GM18858 (cell line): ENCODE measurements around the gene WWOX.

Experiments
- ATAC-seq: cut with Tn5 transposase; IDR thresholded peaks from one replicate; pipeline ENCODE4 v1.9.1; 2021; ENCODE audit not compliant: unreplicated experiment

Gene WWOX

DNA sequence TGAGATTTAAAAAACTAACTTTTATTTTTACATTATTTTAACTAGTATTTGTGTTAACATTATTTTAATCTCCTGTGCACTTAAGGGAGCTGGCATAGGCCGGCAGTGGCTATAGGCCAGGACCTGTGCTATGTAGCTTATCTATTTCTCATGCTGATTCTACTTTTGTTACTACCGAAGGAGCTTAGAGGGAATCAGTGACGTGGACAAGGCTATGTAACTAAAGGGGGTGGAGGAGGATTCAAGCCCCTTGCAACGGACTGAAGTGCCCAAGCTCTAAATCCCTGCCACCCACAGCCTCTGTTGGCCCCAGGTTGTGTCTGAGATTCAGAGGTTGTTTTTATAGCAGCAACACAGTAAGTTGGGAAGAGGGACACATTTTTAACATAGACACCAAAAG lies 356.4 kb downstream of the WWOX start:
- ATAC-seq: no peak

DNA sequence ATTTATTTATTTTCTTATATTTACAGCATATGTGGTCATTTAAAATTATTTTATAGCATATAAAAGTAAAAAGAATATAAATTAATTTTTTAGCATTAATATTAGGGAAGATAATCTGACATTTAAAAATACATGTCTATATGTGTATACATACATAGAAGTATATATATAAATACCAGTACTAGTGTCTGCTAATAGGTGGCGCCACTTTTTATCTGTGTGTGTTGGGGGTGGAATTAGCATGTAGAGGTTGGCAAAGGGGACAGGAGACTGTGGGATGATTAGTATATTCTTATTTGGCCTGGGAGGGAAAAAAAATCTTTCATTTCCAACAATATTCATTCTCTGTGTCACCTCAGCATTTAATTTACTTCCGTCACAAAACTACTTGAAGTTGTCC lies 359.1 kb downstream of the WWOX start:
- ATAC-seq: no peak

DNA sequence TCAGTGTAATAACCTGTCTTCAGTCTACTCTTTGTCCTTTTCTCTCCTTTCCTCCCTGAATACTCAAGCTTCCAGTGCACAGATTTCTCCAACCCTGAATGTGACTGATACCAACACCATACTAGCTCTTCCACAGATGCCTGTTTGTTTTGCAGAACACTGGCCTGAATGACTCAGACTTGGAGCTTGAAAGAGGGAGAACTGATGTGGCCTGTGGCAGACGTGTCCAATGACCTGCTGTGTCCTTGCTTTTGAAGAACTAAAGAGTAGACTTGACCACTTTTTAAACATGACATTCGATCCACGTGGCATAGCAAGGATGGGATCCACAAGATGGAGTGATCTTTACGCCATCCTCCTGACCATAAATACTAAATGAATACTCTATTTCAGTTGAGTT lies 361.0 kb downstream of the WWOX start:
- no peak for ATAC-seq

DNA sequence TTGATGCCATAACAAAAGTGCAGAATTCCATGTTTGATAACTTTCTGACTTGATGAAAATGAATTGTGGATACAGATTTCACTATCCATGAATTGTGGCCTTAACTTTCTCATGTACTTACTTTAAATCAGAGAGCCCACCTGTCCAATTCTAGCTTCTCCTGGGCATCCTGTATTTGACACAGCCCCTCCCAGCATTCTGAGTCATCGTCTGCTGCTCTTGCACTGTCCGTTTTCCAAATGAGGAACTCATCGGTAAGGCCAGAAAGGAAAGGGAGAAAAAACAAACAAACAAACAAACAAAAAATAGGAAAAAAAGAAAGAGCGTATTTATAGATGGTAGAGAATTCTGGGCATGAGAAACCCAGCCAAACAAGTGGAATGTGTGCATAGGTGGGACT lies 361.6 kb downstream of the WWOX start:
- ATAC-seq: no peak

DNA sequence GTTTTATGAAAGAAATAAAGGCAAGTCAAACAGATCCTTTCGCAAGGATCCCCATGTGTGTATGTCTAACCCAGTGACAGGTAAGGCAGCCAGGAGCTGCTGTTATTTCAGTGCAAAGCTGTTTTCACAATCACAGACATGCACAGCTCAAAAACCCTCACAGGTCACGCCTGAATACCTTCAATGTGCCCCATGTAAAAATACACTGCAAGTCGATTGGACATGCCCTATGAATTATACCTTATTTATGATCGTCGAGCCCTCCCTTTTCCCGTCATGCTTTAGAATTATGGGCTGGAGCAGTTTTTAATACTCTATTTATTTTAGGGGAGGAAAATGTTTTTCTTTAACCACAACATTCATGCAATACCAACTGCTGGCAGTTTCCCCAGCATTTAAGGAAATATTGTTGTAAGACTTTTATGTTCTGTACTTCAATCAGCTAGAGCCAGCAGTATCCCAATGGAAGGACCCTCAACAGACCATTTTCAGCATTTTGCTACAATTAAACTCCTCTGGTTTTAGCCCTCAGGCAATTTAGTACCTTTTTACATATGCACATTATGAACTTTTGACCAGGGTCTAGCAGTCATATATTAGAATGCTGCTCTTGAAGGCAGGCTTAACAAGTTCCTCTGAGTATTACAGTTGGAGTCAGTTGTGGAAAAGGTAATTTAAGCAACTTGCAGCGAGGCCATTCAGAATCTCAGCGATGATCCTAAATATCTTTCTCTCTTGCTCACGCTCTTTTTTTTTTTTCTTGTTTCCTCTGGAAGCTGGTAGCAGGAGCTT lies 362.2 kb downstream of the WWOX start:
- ATAC-seq: no peak

DNA sequence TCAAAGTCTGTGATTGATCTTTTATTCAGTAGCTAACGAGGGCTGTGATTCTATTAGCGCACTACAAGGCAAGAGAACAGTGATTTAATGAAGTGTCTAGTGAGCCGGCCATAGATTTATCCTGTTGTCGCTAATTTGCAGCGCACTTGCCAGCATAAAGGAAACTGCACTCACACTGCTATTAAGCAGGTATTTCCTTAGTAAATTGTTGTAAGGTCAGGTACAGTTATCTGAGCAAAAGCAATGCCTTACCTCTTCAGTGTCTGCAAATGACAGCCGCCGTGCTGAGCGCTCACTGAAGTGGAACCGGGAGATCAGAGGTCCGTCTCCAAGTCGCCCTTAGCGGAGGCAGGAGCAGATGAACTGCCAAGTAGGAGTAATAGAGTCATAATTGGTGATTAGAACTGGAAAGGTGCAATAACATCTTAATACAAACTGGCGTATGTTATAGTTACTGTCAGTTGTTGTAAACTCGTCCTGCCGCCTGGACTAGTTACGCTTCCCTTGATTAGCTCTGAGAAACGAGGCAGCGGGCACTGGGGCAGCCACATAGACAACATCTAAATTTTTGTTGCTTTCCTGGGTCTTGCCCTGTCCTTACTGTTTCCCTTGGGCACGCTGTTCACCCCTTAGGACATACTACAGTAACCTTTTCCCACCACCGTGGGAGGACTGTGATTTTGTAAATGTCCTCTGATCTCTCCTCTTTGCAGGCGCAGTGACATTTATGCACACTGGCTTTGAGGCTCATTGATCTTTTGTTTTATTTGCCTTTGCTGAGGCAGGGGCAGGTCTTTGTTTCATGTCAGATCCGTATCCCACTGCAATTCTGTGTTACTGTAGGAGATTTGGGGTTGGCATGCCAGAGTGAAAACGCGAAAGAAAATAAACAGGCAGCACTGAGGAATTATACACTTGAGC lies 363.1 kb downstream of the WWOX start:
- ATAC-seq: no peak

DNA sequence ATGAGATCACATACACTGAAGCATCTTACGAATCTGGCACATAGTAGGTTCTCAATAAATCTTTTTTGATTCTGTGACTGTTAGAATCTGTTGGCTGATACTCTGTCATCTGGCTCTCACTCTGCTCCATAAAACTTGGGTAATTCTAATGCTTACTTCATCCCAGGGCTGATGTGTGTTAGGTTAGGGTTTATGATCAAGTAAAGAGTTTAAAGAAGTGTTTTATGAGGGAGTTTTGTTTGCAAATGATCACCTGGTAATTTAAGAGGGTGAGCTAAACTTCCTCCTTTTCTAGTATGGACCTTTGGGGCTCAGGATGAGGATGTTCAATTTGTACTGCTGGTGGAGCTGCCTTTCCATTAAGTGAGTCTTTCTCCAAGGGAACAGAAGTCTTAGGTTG lies 364.1 kb downstream of the WWOX start:
- no peak for ATAC-seq

DNA sequence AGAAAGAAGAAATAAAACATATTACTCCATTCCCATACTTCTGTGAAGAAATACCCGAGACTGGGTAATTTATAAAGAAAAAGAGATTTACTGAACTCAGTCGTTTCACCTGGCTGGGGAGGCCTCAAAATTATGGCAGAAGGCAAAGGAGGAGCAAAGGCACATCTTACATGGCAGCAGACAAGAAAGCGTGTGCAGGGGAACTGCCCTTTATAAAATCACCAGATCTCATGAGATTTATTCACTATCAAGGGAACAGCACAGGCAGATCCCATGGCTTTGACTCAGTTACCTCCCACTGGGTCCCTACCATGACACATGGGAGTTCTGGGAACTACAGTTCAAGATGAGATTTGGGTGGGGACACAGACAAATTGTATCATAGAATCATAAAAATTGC lies 365.4 kb downstream of the WWOX start:
- no peak for ATAC-seq

DNA sequence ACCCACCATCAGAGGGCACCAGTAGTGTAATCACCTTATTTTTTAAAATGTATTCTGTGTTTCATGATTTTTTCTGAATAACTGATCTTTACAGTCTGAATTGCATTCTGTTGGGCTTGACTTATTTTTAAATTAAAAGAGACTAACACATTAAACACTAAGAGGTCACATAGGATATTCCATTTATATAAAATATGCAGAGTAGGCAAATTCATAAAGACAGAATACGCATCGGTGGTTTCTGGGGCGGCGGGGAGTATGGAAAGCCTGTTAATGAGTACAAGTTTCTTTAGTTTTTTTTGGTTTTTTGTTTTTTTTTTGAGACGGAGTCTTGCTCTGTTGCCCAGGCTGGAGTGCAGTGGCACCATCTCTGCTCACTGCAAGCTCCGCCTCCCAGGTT lies 366.3 kb downstream of the WWOX start:
- ATAC-seq: no peak

DNA sequence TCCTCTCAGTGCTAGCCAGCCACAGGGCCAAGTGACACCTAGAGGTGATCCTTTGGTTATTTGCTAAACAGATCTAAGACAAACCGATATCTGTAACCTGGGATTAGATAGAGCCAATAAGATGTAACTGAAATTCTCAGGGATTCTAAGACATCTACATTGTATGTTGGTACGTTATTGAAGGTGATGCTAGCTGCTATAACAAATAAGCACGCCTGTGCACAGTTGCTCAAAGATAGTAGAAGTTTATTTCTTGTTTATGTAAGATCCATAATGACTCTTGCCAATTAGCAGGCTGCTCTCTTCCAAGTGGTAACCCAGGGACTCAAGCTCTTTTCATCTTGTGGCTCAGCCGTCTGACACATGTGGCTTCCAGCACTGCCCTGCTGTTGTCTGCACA lies 370.3 kb downstream of the WWOX start:
- ATAC-seq: no peak

DNA sequence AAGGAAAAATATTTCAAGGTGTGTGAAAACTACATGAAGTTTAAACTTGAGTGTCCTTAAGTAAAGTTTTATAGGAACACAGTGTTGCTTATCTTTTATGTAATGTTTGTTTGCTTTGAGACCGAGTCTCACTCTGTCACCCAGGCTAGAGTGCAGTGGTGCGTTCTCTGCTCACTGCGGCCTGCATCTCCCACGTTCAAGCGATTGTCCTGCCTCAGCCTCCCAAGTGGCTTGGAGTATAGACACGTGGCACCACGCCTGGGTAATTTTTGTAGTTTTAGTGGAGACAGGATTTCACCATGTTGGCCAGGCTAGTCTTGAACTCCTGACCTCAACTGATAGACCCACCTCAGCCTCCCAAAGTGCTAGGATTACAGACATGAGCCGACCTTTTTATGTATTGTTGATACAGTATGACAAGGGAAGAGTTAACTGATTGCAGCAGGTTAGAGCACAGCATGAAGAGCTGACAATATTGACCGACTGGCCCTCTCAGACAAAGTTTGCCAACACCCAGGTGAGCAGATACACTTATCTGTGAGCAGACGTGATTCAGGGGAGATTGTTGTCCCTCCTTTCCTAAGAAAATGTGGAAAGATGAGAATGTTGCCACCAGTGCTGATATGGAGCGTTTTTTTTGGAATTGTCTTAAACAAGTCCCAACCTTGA lies 373.7 kb downstream of the WWOX start:
- ATAC-seq: no peak

DNA sequence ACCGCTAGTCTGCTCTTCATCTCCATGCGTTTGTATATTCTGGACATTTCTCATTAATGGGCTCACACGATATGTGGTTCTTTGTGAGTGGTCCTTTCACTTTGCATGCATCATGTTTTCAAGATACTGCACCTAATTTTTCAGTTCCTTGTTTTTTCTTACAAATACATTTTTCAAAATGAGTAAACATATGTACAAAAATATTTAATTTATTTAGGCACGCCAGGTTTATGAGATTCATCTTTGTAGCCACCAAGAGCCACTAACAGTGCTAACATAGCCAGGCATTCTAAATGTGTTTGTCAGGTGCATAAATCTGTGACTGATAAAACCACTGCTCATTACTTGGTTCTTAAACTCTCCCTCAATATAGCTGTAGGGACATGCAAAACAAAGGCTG lies 375.3 kb downstream of the WWOX start:
- ATAC-seq: peak; percentile 84

DNA sequence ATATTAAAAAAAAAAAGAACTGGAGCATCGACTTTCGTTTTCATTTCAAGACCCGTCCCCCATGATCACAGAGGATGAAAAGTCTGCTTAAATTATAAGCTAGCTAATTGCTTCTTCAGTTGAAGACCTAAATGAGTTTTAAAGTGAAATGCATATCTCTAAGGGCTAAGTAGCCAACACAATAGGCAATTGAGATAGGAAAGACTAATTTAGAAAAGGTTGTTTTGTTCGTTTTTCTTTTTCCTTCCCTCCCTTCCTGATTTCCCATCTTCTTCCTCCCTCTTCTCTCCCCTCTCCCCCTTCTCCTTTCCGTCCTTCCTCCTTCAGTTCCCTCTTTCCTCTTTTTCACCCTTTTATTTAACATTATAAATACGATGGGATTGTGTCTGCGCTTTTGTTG lies 377.2 kb downstream of the WWOX start:
- ATAC-seq: no peak

DNA sequence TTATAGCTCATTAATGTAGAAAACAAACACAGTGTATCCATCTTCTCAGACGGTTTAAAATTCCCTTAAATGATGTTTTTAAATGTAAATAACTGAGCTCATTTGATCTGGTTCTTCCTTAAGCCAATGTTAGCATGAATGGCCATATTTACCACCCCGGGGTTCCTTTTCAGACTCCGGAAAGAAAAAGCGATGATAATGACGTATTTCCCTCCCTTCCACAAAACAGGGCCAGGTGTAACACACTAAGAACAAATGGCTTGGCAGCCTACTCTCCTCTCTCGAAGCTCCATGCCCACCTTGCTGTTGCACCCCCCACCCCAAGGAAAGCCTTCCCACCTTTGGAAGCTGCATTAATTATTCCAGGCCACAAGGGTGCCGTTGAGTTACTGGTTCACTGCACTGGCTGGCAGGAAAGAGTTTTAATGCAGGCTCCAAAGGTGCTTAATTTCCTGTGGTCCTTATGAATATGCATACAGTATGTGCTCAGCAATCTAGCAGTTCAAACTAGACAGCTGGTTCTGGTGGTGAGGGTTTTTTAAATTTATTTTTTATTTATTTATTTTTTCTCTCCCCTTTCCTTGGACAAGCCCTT lies 378.9 kb downstream of the WWOX start:
- no peak for ATAC-seq

DNA sequence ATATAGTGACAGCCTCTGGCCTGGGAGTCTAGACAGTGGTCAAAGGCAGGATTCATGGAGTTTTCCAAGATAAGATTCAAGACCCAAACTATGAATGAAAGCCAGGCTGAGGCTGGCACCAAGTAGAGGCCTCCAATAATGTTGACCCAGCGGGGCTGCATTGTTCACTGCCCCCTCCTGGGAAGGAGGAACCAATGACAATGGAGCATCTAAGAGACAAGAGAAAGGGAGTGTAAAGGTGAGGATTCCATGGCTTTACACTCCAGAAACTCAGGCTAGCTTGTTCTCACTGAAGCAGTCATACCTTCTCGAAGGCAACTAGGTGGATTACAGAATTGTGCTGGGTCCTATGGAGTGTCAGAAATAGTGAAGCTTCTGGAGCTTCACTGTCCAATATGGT lies 380.3 kb downstream of the WWOX start:
- no peak for ATAC-seq

DNA sequence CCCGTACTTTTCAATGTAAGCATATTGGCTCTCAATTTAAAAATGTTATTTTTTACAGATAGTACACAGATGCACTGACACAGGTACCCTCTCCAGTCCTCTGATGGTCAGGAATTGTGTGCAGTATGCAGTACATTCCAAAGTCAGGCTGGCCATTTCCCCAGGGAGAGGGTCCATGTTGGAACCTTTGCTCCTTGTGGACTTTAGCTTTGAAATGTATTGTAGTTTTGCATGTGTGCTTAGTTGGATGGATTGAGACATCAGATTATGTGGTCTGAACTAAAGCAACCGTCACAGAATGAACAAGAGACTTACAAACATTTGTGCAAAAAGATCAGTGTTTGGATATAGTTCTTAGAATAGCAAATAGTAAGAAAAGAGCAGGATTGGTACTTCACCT lies 381.1 kb downstream of the WWOX start:
- no peak for ATAC-seq

DNA sequence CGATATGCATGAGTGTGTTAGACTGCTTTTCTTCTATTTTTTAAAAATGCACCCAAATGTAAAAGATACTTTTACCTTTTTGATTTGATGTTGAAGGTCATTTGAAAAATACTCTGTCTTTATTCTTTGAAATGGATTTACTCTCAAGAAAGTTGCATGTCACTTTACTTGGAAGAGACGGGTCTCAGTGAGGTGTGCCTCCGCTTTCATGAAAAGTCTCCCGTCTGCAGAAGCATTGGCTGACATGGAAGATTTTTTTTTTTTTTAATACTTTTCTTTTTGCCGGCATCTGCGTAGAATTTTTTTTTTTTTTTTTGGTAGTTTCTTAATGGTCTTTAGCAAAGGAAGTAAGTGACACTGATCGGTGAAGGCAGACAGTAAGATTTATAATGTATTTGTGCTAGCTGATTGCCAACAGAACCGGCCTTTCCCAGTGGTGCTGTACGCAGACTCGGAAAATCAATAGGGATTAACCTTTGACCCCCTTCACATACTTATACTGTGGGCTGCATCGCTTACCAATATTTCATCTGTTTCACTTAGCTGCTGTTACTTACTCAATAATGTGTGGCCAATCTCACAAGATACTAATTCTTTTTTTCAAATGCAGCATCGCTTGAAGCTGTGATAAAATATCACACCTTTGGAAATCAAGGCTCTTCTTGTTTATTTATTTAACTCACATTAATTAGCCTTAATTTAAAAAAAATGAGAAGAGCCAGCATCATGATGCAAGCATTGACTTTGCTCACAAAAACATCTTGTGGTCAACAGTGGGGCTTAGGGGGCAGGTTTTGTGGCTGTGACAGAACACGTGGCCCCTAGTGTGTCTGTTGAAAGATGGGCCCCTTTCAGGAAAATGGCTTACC lies 383.9 kb downstream of the WWOX start:
- no peak for ATAC-seq

DNA sequence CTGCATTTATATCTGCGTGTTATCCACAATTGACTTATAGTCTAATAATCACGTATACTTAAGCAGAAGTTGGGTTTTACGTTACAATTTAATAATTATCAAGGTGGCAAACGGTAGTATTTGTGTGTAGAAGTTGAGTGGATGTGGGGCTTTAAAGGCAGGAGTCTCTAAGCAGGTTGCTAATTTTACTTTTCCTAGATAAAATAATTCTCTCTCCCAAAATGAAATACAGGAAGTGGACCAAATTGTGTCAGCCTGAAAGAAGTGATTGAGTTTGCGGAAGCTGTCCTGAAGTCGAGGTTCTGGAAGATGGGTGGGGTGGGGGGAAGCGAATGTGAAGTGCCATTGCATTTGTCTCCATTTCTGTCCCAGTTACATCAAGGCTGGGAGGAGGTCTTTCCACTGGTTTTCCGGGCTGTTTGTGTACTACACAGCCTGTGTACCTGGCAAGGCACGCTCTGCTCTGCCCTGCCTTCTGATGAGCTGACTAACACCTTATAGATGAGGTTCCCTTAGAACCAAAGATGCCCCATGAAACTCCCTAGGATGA lies 385.1 kb downstream of the WWOX start:
- ATAC-seq: no peak

DNA sequence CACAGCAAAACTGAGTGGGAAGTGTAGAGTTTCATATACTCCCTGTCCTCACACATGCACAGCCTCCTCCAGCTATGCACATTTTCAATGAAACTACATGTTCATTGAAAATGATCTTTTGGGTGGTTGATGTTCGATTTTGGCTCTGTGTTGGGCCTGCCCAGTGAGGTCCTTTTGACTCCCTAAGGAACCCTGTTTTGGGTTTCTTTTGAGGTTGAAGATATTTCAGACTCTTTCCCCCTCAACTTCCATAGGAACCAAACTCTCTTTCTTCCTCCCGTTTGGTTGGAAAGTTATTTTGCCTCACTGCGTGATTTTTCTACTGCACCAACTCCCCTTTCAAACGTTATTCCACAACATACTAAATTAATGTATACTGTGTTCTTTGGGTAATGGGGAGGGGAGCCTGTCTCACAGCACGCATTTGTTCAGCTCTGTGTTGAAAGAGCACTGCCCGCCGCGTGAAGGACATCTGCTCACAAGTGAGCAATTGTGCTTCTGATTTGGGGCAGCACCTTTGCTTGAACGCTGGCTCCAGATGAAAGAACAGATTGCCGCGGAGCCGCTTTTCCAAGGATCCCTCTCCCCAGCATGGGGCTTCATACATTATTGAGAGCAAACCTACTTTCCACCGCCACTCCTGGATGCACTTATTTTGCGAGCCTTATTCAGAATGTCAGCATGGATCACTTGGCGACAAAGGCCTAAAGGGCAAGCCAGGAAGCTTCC lies 385.9 kb downstream of the WWOX start:
- ATAC-seq: no peak

DNA sequence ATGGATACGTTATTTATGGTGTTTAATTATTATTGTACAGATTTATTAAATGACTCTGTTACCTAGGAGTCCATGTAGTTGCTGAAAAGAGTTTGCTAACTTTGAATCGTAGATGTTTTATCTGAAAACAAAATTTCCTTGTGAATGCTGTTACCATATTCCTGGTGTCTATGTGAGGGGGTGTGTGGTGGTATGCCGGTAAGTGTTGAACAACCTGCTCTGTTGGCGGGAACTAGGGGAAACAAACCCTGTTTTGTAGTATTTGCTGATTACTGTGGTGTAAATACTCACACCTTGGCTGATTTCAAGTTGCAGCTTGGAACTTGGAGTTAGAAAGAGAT lies 386.4 kb downstream of the WWOX start:
- ATAC-seq: no peak
